Measurements from ENCODE around the gene MAGI2.

DNA sequence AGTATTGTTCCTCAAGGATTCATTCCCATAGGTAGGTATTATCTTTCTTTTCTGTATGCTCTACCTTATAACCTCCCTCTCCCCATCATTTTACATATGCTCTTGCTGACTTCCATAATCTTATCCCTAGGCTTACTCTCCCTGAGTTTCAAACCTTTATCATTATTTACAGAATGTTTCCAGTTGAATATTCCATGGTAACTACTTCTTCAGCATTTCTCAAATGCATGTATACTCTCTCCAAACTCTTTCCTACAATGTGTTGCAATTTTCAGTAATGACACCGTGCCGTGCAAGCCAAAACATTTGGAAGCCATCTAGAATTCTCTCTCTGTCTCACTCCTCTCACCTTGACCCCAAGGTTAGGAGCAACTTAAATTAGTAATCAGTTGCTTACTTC, 548.5 kb downstream of the MAGI2 start:
- TF ChIP-seq, protein P1, sequence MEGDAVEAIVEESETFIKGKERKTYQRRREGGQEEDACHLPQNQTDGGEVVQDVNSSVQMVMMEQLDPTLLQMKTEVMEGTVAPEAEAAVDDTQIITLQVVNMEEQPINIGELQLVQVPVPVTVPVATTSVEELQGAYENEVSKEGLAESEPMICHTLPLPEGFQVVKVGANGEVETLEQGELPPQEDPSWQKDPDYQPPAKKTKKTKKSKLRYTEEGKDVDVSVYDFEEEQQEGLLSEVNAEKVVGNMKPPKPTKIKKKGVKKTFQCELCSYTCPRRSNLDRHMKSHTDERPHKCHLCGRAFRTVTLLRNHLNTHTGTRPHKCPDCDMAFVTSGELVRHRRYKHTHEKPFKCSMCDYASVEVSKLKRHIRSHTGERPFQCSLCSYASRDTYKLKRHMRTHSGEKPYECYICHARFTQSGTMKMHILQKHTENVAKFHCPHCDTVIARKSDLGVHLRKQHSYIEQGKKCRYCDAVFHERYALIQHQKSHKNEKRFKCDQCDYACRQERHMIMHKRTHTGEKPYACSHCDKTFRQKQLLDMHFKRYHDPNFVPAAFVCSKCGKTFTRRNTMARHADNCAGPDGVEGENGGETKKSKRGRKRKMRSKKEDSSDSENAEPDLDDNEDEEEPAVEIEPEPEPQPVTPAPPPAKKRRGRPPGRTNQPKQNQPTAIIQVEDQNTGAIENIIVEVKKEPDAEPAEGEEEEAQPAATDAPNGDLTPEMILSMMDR (IDR thresholded peaks at IDR 0.05; ENCODE audit: extremely low read depth in 1 of 2, insufficient read depth in 1 of 2, low read depth in 1 of 2, low read length in 2 of 2), result no peak
- no peak for TF ChIP-seq EZH2 (IDR thresholded peaks at IDR 0.05; ENCODE audit: borderline replicate concordance, low read depth, low read length, severe bottlenecking)
